ENCODE measurements around the gene LEPR.
A peak's percentile ranks its signal among the peaks of the same experiment; 100 is the strongest.
"Not testable (repeated sequence)": the region's sequence is repeated elsewhere in the genome, so short reads cannot be mapped to it uniquely, and the experiment has no call there.

The LEPR gene, protein sequence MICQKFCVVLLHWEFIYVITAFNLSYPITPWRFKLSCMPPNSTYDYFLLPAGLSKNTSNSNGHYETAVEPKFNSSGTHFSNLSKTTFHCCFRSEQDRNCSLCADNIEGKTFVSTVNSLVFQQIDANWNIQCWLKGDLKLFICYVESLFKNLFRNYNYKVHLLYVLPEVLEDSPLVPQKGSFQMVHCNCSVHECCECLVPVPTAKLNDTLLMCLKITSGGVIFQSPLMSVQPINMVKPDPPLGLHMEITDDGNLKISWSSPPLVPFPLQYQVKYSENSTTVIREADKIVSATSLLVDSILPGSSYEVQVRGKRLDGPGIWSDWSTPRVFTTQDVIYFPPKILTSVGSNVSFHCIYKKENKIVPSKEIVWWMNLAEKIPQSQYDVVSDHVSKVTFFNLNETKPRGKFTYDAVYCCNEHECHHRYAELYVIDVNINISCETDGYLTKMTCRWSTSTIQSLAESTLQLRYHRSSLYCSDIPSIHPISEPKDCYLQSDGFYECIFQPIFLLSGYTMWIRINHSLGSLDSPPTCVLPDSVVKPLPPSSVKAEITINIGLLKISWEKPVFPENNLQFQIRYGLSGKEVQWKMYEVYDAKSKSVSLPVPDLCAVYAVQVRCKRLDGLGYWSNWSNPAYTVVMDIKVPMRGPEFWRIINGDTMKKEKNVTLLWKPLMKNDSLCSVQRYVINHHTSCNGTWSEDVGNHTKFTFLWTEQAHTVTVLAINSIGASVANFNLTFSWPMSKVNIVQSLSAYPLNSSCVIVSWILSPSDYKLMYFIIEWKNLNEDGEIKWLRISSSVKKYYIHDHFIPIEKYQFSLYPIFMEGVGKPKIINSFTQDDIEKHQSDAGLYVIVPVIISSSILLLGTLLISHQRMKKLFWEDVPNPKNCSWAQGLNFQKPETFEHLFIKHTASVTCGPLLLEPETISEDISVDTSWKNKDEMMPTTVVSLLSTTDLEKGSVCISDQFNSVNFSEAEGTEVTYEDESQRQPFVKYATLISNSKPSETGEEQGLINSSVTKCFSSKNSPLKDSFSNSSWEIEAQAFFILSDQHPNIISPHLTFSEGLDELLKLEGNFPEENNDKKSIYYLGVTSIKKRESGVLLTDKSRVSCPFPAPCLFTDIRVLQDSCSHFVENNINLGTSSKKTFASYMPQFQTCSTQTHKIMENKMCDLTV

DNA sequence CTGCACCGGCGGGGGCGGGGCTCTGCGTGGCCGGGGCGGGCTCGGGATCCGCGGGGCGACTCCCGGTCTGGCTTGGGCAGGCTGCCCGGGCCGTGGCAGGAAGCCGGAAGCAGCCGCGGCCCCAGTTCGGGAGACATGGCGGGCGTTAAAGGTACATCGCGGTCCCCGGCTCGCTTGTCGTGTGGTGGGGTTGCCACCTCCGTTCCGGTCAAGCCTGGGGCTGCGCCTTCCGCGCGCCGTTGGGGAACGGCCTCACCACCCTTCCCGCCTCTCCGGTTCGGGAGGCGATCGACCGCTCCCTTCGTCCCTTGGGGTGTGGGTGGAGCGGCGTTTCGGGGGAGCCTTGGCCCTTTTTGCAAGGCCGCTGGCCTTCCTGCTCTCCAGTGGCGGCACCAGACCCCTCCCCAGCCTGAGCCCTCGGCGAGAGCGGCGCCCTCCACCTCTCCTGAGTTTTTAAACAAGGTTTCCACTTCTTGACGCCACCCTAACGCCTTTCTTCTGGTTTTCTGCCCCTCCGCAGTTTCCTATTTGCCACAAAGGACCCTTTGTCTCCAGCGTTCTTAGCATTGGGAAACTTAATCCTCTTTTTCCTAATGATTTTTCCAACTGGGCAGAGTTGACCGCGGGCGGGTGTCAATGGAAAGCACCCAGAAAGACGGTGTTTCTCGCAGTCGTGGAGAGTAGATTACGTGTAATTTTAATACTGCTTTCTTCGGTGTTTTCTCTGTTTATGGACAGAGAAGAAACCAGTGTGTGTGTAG lies at the start of gene LEPR, which contains the start of gene LEPROT:
Gene LEPR, plus strand, starts transcription at position 79 of the 761 bp plus-strand sequence. CDS start 144,898 bp downstream, outside the sequence.
Gene LEPROT, plus strand, starts transcription at position 79 of the 761 bp plus-strand sequence. Its CDS starts 57 bp downstream, at position 136.
- DNase-seq, result peak; percentile 85

DNA sequence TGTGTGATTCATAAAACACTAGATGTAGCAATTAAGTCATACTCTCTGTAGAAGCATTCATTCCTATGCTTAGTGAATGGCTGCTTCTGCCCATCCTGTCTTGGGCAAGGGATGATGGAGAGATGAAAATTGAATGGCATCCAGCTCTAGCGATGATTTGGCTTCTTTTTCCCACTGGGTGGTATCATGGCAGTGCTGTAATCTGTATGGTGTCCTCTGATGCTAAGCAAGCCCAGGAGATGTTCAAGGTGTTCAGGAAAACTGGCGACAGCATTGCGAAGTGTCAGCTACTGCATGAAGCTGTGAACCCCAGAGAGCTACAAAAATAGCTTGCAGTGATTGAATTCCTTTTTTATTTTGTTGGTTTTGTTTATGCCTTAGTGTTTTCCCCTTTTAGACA lies 48.9 kb upstream of the LEPR start:
- DNase-seq, result no peak

DNA sequence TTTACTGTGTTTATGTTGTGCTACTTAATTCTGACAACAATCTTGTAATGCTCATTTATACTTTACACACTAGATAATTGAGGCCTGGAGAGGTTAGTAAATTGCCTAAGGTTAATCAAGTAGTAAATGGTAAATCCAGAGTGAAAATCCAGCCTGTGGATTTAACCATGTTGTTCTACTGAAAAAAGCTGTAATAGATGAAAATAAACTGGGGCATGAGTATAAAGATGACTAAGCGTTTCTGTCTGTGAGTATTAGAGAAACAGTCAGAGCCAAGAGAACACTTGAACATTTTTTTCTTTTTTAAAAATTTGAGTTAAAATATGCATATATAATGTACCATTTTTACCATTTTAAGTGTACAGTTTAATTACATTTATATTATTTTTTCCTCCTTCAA lies 47.9 kb upstream of the LEPR start:
- no peak for DNase-seq

DNA sequence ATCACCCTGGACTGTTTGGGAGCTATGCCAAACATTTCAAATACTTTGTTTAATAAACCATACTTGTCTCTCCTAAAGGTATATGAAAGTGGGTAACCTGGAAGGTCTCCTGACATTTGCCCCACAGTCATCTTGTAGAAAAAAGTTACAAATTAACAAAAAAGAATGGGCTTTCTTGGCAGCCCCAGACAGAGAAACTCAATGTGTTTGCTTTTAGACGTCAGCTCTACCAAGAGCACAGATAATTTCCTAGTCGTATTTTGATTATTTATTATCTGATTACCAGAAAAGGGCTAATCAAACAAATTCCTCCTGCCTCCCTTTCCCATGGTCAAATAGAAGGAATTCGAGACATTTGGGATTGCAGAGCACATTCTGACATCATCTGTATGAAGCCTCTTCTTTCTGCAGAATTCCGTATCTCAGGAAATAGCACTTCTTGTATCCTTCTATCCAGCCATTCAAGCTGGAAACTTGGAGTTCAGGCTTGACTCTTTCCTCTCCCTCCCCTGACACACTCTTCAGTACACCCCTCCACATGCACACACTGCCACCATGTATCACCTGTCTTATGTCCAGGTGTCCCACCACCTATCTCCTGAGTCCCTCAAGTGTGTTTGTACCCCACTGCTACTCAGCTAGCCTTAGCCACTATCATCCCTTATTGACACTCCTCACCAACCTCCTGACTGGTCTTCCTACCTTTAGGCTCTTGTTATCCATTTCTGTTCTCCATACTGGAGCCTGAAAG lies 42.8 kb upstream of the LEPR start:
- DNase-seq, result no peak

DNA sequence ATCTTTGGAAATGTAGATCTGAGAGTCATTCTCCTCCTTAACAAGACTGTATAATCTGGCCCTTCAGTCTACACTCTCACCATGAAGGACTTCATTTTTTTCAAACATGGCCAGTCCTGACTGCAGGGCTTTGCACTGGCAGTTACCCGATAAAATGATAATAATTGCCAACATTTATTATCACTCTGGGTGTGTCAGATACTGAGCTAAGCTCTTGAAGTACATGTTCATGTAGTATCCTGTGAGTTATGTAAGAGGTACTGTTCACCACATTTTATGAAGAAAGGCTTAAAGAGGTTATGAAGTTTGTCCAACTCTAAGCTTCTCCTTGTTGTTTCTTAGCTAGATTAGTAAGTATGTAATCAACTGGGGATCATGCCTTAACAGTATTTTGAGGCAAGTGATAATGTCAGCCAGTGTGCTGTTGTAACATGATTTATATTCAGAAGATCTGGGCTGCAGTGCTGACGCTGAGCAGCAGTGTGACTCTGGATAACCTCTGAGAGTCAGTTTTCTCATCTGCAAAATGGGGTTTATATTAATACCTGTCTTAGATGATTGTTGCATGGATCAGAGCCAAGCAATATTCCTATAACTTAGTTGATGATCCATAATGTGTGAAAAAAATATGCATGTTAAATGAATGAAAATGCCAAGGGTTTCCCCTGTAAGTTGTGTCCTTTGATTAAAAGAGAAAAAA lies 42.1 kb upstream of the LEPR start:
- DNase-seq, result no peak

DNA sequence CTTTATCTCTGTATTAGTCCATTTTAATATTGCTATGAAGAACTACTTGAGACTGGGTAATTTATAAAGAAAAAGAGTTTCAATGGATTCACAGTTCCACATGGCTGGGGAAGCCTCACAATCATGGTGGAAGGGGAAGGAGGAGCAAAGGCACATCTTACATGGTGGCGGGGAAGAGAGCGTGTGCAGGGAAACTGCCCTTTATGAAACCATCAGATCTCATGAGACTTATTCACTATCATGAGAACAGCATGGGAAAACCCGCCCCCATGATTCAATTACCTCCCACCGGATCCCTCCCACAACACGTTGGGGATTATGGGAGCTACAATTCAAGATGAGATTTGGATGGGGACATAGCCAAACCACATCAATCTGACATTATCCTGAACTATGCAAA lies 36.0 kb upstream of the LEPR start:
- not testable (repeated sequence) for DNase-seq

DNA sequence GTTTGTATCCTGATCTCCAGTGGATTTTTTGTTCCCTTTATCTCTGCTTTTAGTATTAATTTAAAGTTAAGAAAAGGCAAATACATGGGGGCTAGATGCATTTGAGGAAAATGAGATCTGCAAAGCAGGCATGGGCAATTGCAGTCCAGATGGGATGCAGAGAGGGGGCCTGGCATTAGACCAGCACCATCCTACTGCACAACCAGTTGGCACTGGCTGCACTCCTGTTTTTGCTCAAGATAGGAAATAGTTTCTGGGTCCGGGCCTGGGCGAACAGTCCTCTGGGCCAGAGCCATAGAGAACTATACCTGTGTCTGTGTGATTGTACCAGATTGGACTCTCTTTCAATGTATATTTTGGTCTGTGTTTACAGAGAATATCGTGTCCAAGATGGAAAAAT lies 34.0 kb upstream of the LEPR start:
- DNase-seq, result no peak

DNA sequence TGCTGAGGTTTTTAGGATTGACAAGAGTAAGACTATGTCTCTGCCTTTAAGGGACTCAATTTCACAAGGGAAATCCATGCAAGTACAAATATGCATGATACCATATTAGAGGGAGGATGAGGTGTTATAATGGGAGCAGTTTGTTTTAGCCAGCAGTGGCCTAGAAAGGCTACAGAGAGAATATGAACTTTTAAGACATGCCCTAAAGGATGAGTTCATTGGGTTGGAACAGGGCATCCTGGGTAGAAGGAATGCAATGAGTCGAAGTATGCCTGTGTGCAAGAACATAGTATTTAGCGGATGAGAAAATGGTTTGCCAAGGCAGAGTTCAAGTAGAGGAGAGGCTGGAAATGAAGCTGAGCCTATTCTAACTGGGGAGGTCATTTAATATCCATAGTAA lies 32.6 kb upstream of the LEPR start:
- DNase-seq, result peak; percentile 12

DNA sequence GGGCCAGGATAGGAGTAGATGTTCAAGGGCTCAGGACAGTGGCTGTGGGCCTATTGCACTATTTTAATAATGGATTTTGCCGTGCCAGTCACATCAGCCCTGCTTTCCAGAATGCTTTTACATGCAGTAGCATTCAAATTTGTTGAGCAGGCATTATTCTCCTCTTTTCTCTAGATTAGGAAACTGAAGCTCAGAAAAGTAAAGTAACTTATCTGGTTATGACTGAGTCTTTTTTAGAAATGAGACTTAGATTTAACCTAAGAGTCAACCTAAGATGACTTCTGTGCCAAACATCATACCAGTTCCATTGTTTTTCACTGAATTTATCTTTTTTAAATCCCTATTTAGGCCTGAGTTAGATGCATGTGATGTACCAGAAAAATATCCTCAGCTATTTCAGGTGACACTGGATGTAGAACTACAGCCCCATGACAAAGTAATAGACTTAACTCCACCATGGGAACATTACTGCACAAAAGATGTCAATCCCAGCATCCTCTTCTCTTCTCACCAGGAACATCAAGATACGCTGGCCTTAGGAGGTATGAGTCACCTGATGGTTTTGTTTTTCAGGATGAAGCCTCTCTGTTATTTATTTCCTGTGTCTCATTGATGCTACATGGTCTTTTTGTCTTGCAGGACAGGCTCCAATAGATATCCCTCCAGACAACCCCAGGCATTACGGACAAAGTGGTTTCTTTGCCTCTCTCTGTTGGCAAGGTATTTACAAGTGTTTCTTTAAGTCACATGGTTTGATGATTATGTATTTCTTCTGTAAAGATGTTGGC lies 31.4 kb upstream of the LEPR start:
- peak; percentile 13 for DNase-seq

DNA sequence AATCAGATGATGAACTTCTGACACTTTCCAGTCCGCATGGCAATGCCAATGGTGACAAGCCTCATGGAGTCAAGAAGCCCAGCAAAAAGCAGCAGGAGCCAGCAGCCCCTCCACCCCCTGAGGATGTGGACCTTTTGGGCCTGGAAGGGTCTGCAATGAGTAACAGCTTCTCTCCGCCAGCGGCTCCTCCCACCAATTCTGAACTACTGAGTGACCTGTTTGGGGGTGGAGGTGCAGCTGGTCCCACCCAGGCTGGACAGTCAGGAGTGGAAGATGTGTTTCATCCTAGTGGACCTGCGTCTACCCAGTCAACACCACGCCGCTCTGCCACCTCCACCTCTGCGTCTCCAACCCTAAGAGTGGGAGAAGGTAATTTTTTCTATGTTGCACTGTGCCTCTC lies 28.0 kb upstream of the LEPR start:
- no peak for DNase-seq

DNA sequence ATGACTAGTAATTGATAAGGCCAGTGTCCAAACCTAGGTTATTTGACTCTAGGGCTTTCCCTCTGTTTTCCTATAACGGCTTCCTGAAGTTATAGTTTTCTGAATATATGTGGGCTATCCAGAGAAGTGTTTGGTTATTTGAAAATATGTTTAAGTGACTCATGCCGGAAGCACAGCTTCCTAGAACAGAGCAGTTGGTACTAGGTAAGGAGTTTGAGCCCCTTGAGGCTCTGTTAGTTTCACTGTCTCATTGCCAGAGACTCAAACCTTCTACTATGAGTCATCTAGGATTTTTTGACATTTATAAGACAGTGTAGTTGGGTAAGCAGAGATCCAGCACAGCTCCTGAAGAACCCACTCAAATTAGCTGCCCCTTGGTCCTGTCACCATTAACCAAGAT lies 27.1 kb upstream of the LEPR start:
- DNase-seq, result peak; percentile 70

DNA sequence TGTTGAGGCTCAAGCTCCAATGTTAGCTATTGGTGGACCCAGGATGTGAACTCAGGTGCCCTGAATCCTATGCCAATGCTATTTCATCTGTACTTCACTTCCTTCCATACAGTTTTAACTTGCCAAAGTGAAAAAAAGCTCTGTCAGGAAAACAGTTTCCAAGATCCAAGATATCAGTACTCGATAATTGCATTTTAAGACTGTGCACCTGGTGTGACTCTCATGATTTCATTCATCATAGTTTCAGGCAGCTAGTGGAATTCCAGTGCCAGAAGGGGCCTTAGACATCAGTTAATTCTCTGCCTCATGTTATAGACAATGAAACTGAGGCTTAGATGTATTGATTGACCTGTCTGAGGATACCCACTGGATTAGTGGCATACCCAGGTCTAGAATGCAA lies 26.5 kb upstream of the LEPR start:
- DNase-seq, result no peak

DNA sequence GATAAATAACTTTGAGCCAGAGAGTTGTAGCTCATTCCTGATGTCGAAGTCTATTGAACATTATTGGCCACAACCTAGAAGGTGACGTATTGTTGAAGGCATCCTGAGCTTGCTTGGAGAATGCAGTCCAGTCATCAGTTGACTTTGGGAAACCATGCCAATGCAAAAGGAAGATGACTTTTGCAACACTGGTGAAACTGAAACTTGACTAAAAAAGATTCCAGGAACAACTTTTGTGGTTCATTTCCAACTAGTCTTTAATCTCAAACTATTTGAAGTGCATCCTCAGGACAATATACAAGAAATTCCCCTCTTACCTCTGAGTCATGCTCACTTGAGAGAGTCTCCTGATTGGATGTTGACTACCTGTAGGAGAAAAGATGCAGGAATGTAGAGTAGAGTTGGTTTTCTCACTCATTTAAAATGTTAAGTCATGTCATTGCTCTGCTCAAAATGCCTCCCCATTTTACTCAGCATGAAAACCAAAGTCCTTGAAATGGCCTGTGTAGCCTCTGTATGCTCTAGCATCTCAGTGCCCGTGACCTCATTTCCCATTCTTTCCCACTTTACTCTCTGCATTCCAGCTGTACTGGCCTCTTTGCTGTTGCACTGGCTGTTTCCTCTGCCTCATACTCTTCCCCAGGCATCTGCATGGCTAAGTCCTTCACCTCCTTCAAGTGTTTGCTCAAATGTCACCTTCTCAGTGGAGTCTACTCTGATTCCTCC lies 24.4 kb upstream of the LEPR start:
- DNase-seq, result peak; percentile 55

DNA sequence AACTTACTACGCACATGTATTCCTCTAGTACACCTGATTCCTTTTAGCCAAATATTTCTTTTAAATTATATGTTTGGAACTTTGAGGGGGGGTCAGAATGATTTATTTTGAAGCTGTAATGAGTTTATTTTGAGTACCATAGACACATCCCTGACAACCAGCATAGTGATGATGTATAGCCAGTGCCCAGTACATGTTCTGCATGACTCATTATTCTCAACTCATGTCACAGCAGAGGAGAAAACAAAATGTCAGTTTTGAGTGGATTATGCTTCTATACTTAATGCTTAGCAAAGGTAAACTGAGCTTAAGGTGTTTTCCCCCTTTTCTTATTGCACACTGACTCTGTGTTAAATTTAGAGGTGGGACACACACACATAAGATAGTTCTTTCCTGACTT lies 22.4 kb upstream of the LEPR start:
- DNase-seq, result no peak

DNA sequence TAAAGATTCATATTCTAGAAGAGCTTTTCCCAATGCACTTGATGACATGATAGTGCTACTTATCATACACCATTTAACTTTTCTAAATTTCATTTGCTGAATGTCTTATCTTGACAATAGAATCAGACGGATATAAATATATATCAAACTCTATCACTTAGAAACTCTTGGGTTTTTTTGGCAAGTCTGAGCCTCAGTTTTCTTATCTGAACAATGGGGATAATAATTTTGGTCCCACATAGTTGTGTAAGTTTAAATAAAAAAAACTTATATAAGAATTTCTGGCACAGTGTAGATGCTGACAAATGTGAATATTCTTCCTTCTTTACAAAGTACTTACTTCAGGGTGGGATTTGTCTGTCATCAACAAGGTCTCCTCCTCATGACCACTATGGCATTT lies 21.5 kb upstream of the LEPR start:
- DNase-seq, result no peak

DNA sequence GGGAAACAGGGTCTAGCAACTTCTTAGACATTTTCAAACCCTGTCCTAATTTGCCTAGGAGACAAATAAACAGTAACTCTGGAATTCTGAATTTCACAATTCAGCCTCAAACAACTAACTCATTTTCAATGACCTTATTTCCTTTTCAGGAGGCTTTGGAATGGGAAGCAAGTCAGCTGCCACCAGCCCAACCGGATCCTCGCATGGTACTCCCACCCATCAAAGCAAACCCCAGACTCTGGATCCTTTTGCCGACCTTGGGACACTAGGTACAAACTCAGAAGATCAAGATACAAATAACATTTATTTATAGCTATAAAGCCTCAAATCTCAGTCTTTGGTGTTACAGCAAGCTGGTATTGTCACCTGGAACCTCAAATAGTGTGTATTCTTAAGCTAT lies 18.9 kb upstream of the LEPR start:
- DNase-seq, result no peak

DNA sequence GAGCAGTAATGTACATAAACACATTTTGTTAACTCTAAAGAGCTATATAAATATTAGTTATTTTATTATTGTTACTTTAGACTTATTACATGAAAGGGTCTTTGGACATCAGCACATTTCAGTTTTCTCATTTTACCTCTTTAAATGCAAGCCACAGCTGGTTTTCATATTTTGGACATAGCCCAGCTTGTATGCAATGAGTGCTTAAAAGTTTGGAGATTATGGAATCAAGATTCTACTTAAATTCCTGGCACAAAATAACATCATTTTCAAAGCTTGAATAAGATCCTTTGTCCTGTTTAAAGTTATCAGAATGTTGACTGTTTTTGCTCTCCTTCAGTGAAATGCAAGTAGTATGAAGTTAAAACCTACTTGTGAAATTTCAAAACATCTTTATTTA lies 15.5 kb upstream of the LEPR start:
- no peak for DNase-seq

DNA sequence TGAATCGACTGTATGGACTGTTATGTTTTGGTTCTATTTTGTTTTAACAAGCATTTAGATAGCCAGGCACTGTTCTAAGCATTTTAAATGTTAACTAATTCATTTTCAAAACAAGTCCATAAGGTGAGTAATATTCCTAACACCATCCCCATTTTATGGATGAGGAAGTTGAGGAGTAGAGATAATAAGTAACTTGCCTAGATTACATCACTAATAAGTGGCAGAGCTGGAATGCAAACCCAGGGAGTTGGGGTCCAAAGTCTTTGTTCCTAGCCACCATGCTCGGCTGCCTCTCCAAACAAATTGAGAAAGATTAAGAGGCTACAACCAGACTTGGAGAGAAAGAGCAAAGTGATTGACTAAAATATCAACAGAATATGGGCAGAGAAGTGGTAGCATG lies 12.6 kb upstream of the LEPR start:
- DNase-seq, result no peak

DNA sequence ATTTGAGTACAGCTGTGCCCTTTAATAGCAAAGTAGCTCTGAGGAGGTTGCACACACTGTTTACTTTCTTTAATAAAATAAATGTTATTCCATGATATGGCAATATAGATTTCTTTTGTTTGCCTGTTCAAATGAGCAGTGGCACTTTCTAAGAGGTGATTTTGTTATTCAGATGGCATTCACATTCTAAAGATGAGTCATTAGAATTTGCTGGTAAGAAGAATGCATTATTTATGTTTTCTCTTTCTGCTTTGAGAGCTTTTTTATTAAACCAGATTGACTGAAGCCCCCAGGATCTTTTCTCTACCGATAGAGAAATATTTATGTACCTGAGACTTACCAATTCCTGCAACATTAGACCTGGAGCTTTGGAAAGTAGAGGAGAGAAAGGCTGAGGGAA lies 11.2 kb upstream of the LEPR start:
- no peak for DNase-seq

All from NCI-H226 (cell line).